GM21447 (cell line): ENCODE measurements around the gene NRK.
"Not testable (repeated sequence)": the region's sequence is repeated elsewhere in the genome, so short reads cannot be mapped to it uniquely, and the experiment has no call there.

ENCODE experiments used
- ATAC-seq: cut with Tn5 transposase; IDR thresholded peaks from one replicate; pipeline ENCODE4 v1.9.1; 2021; ENCODE audit not compliant: unreplicated experiment

Gene NRK, protein sequence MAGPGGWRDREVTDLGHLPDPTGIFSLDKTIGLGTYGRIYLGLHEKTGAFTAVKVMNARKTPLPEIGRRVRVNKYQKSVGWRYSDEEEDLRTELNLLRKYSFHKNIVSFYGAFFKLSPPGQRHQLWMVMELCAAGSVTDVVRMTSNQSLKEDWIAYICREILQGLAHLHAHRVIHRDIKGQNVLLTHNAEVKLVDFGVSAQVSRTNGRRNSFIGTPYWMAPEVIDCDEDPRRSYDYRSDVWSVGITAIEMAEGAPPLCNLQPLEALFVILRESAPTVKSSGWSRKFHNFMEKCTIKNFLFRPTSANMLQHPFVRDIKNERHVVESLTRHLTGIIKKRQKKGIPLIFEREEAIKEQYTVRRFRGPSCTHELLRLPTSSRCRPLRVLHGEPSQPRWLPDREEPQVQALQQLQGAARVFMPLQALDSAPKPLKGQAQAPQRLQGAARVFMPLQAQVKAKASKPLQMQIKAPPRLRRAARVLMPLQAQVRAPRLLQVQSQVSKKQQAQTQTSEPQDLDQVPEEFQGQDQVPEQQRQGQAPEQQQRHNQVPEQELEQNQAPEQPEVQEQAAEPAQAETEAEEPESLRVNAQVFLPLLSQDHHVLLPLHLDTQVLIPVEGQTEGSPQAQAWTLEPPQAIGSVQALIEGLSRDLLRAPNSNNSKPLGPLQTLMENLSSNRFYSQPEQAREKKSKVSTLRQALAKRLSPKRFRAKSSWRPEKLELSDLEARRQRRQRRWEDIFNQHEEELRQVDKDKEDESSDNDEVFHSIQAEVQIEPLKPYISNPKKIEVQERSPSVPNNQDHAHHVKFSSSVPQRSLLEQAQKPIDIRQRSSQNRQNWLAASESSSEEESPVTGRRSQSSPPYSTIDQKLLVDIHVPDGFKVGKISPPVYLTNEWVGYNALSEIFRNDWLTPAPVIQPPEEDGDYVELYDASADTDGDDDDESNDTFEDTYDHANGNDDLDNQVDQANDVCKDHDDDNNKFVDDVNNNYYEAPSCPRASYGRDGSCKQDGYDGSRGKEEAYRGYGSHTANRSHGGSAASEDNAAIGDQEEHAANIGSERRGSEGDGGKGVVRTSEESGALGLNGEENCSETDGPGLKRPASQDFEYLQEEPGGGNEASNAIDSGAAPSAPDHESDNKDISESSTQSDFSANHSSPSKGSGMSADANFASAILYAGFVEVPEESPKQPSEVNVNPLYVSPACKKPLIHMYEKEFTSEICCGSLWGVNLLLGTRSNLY (N-terminal part only)

GRCh38 chrX:105822138-105823091 lies at the start of gene NRK:
TSS of gene NRK (plus strand) at chrX:105822539. CDS start at chrX:105822846, 307 bp downstream.
- ATAC-seq: no peak

GRCh38 chrX:105773801-105774200 lies 48.5 kb upstream of the NRK start:
- ATAC-seq: no peak

- ATAC-seq: no peak
These were observed 46.7 kb upstream of the NRK start for GRCh38 chrX:105775679-105776078.

DNA sequence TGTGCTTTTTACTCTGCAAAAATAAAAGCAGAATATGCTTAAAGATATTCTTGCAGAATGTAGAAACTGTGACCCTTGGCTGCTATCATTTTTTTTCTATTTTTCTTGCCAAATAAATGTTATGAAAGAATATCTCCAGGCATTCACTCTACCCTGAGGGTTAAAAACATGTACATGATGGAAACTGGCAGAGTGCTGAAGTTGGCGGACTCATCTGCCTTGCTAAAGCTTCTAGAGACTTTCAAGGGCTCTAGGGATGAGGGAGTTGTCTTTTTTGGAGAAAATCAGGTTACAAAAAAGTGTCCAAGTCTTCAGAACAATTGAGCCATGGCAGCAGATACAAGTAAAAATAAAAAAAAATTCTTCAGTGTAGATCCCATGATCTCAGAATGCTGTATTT lies 40.5 kb upstream of the NRK start:
- ATAC-seq: no peak

DNA sequence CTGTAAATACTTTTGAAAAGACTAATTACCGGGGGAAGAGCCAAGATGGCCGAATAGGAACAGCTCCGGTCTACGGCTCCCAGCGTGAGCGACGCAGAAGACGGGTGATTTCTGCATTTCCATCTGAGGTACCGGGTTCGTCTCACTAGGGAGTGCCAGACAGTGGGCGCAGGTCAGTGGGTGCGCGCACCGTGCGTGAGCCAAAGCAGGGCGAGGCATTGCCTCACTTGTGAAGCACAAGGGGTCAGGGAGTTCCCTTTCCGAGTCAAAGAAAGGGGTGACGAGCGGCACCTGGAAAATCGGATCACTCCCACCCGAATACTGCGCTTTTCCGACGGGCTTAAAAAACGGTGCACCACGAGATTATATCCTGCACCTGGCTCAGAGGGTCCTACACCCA lies 25.5 kb upstream of the NRK start:
- not testable (repeated sequence) for ATAC-seq

DNA sequence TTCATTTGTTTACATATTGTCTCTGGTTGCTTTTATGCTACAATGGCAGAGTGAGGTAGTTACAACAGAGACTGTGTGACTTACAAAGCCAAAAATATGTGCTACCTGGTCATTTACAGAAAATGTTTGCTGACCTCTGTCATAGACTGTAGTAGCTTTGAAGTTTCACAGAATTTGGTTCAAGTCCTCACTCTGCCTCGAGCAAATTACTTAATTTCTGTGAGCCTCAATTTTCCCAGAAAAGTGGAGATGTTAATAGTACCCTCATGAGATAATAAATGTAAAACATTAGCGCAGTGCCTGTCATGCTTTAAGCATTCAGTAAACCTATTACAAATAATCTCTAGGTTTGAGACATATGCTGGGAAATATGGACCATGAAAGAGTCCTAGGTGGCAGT lies 18.4 kb upstream of the NRK start:
- no peak for ATAC-seq

DNA sequence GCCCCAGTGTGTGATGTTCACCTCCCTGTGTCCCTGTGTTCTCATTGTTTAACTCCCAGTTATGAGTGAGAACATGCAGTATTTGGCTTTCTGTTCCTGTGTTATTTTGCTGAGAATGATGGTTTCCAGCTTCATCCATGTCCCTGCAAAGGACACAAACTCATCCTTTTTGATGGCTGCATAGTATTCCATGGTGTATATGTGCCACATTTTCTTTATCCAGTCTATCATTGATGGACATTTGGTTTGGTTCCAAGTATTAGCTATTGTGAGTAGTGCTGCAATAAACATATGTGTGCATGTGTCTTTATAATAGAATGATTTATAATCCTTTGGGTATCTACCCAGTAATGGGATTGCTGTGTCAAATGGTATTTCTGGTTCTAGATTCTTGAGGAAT lies 16.7 kb upstream of the NRK start:
- not testable (repeated sequence) for ATAC-seq

DNA sequence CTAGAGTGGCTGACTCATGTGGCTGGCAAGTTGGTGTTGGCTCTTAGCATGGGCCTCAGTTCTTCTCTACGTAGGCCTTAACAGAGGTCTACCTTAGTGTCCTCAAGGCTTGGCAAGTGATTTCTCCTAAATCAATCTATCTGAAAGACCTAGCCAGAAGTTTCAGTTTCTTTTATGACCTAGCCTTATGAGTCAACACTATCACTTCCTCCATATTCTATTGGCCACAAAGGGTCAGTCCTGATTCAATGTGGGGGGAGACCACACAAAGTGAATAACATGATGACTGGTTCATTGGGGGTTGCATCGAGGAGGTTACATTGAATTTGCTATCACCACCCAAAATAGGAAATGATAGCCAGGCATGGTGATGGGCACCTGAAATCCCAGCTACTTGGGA lies 5.8 kb upstream of the NRK start:
- ATAC-seq: no peak

DNA sequence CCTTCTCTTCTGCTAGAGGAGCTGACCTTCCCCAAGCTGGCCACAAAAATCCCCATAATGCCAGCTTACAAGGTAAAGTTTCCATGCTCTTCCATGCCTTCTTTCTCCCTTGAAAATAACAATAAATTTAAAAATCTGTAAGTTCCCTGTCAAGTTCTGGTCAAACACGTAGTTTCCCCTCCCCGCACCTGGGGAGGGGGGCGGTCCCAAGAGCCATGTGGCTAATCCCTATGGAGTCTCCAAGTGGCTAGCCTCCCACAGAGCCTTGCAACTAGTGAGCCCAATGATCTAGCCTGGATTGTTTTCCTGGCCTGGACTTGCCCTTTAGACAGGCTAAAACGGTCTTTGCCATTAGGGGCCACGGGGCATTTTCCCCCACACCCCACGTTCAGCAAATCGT lies 2.1 kb upstream of the NRK start:
- ATAC-seq: no peak

DNA sequence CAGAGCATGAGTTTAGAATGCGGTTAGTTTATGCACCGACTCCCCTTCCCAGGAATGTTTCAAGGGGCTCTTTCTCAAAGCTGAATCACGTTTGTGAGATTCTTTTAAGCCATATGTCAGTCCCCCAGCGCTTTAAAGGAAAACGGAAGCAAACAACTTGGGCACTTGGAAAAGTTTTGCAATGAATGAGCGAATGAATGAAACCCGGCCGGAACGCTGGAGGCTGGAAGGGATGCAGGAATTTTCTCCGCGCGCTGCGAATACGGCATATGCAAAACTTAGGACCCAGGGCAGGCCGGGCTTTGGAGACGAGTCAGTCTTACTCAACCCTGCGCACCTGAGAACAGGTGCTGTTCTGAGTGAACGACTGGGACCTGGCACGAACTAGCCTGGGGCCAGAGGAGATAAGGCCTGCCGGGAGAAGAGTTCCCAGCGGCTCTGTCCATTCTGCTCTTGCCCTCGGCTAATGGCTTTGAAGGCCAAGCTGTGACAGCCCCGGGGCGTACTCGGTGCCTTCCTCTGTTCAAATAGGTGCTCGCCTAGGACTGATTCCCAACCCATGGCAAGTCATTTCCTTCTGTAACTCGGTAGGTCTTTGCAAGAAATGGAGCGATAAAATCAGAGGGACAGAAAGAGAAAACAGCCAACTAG lies 743 bp upstream of the NRK start:
- no peak for ATAC-seq

GRCh38 chrX:105823092-105823455 lies 735 bp downstream of the NRK start:
- no peak for ATAC-seq

DNA sequence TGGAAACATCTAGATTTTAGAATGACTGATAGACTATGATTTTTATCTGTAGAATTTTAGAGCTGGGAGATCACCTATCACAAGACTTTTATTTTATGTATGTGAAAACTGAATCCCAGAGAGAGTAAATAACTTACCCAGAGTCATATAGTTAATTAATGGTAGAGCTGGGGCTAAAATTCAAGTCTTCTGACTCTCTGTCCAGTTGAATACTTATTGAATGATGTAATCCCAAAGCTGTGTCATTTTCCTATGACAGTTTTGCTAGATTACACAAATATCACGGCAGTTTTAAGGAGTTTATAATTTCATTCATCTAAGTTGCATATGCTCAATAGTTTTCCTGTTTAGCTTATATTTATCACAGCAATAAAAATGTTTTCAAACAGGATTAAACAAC lies 6.7 kb downstream of the NRK start:
- no peak for ATAC-seq

- ATAC-seq: no peak
These were observed 14.9 kb downstream of the NRK start for GRCh38 chrX:105837232-105837631.

GRCh38 chrX:105845631-105846030 lies 23.3 kb downstream of the NRK start:
- no peak for ATAC-seq

DNA sequence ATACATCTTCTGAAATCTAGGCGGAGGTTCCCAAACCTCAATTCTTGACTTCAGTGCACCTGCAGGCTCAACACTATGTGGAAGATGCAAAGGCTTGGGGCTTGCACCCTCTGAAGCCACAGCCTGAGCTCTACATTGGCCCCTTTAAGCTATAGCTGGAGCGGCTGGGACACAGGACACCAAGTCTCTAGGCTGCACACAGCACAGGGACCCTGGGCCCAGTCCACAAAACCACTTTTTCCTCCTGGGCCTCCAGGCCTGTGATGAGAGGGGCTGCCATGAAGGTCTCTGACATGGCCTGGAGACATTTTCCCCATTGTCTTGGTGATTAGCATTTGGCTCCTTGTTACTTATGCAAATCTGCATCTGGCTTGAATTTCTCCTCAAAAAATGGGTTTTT lies 27.8 kb downstream of the NRK start:
- not testable (repeated sequence) for ATAC-seq

- ATAC-seq: no peak
These were observed 43.4 kb downstream of the NRK start for GRCh38 chrX:105865709-105866108.

DNA sequence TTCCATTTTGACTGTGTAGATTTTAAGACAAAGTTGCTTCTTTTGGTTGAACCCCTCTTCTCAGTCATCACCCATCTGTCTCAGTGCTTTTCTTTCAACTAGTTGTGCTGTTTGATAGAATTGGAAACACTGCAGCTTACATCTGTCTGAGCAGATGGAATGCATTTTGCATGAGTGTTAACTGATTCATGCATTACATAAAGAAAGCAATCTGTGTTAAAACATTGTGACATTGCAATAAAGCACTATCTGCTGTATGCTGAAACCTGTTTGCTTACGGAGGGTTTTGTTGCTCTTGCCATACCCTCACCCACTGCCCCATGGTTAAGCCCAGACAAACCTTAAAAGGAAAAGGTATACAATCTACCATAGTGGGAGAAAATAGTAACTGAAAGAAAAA lies 47.4 kb downstream of the NRK start:
- no peak for ATAC-seq

GRCh38 chrX:105870445-105870844 lies 48.1 kb downstream of the NRK start:
- no peak for ATAC-seq

- no peak for ATAC-seq
These were observed 50.6 kb downstream of the NRK start for GRCh38 chrX:105872941-105873340.

GRCh38 chrX:105874790-105875189 lies 52.5 kb downstream of the NRK start:
- no peak for ATAC-seq
